Suprapubic skin (tissue), 3 donors: ENCODE data around the gene SNCG.

ENCODE experiments used
- EP300 ChIP-seq: sonication (generic); formaldehyde crosslinking; IDR thresholded peaks from one replicate; pipeline ENCODE4 v1.6.1; 2017; ENCODE audit warnings: antibody characterized with exemption
- POLR2A ChIP-seq, 2 donors: fragments of 450-650 bp; IDR thresholded peaks; one replicate each; pipeline ENCODE4 v1.6.1; 2017; ENCODE audit warnings: antibody characterized with exemption in 2 of 2, mild to moderate bottlenecking in 2 of 2, moderate library complexity in 2 of 2
- TF ChIP-seq, protein P1 (sequence below), 2 donors: fragments of 200-600 bp in 1 of 2; fragments of 450-650 bp in 1 of 2; sonication (generic) in 1 of 2; IDR thresholded peaks; one replicate each; pipeline ENCODE4 v1.5.1; 2016 to 2019; ENCODE audit warnings: antibody characterized with exemption in 2 of 2, mild to moderate bottlenecking in 1 of 2, moderate library complexity in 1 of 2

DNA sequence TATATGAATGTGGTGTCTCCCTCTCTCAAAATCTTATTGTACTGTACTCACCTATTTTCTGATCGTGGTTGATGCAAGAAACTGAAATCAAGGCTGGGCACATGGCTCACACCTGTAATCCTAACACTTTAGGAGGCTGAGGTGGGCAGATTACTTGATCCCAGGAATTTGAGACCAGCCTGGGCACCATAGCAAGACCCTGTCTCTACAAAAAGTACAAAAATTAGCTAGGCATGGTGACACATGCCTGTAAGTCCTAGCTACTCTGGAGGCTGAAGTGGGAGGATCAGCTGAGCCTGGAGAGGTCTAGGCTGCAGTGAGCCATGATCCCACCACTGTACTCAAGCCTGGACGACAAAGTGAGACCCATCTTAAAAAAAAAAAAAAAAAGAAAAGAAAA, 17.0 kb upstream of the SNCG start:
- TF ChIP-seq, protein P1, sequence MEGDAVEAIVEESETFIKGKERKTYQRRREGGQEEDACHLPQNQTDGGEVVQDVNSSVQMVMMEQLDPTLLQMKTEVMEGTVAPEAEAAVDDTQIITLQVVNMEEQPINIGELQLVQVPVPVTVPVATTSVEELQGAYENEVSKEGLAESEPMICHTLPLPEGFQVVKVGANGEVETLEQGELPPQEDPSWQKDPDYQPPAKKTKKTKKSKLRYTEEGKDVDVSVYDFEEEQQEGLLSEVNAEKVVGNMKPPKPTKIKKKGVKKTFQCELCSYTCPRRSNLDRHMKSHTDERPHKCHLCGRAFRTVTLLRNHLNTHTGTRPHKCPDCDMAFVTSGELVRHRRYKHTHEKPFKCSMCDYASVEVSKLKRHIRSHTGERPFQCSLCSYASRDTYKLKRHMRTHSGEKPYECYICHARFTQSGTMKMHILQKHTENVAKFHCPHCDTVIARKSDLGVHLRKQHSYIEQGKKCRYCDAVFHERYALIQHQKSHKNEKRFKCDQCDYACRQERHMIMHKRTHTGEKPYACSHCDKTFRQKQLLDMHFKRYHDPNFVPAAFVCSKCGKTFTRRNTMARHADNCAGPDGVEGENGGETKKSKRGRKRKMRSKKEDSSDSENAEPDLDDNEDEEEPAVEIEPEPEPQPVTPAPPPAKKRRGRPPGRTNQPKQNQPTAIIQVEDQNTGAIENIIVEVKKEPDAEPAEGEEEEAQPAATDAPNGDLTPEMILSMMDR (IDR thresholded peaks at IDR 0.05) = no peak
- TF ChIP-seq EP300 = no peak
- TF ChIP-seq POLR2A (IDR thresholded peaks at IDR 0.05) = no peak
